HEK293 (cell line): ENCODE results near the gene TNFSF13.

Source experiments
- BCL11B ChIP-seq: fragments of 450-650 bp; formaldehyde crosslinking; IDR thresholded peaks from 2 replicates; pipeline ENCODE4 v1.5.1; 2016; ENCODE audit warnings: low read depth, missing biosample characterization, missing genetic modification characterization
- EGR2 ChIP-seq: fragments of 450-650 bp; formaldehyde crosslinking; IDR thresholded peaks from 2 replicates; pipeline ENCODE4 v1.5.1; 2016; ENCODE audit warnings: low read depth, missing biosample characterization, missing genetic modification characterization
- INSM2 ChIP-seq: fragments of 450-650 bp; formaldehyde crosslinking; IDR thresholded peaks from 2 replicates; pipeline ENCODE4 v1.5.1; 2016; ENCODE audit warnings: missing biosample characterization, missing genetic modification characterization
- KLF9 ChIP-seq: fragments of 450-650 bp; formaldehyde crosslinking; IDR thresholded peaks from 2 replicates; pipeline ENCODE4 v1.5.1; 2016; ENCODE audit warnings: missing biosample characterization, missing genetic modification characterization, low read depth
- OVOL3 ChIP-seq: fragments of 450-650 bp; formaldehyde crosslinking; IDR thresholded peaks from 2 replicates; pipeline ENCODE4 v1.5.1; 2016; ENCODE audit warnings: missing biosample characterization, missing genetic modification characterization
- SCRT2 ChIP-seq: fragments of 450-650 bp; formaldehyde crosslinking; IDR thresholded peaks from 2 replicates; pipeline ENCODE4 v1.5.1; 2016; ENCODE audit warnings: missing biosample characterization, missing genetic modification characterization
- YY2 ChIP-seq: fragments of 450-650 bp; formaldehyde crosslinking; IDR thresholded peaks from 2 replicates; pipeline ENCODE4 v1.5.1; 2016; ENCODE audit warnings: missing biosample characterization, missing genetic modification characterization
- ZBTB17 ChIP-seq: fragments of 450-650 bp; formaldehyde crosslinking; IDR thresholded peaks from 2 replicates; pipeline ENCODE4 v1.5.1; 2016; ENCODE audit warnings: missing biosample characterization, missing genetic modification characterization
- ZFP37 ChIP-seq: fragments of 450-650 bp; formaldehyde crosslinking; IDR thresholded peaks from 2 replicates; pipeline ENCODE4 v1.5.1; 2016; ENCODE audit warnings: missing biosample characterization, missing genetic modification characterization
- ZFP41 ChIP-seq: fragments of 450-650 bp; formaldehyde crosslinking; IDR thresholded peaks from 2 replicates; pipeline ENCODE4 v1.5.1; 2016; ENCODE audit warnings: missing biosample characterization, missing genetic modification characterization, borderline replicate concordance
- ZNF121 ChIP-seq: fragments of 450-650 bp; formaldehyde crosslinking; IDR thresholded peaks from 2 replicates; pipeline ENCODE4 v1.5.1; 2016; ENCODE audit warnings: missing biosample characterization, missing genetic modification characterization
- ZNF24 ChIP-seq: fragments of 450-650 bp; formaldehyde crosslinking; IDR thresholded peaks from 2 replicates; pipeline ENCODE4 v1.5.1; 2016; ENCODE audit warnings: missing biosample characterization, missing genetic modification characterization
- ZNF530 ChIP-seq: fragments of 450-650 bp; formaldehyde crosslinking; IDR thresholded peaks from 2 replicates; pipeline ENCODE4 v1.5.1; 2016; ENCODE audit warnings: low read depth, missing biosample characterization, missing genetic modification characterization
- ZNF585B ChIP-seq: fragments of 450-650 bp; formaldehyde crosslinking; IDR thresholded peaks from 2 replicates; pipeline ENCODE4 v1.5.1; 2016; ENCODE audit warnings: missing biosample characterization, missing genetic modification characterization
- ZNF768 ChIP-seq: fragments of 450-650 bp; formaldehyde crosslinking; IDR thresholded peaks from 2 replicates; pipeline ENCODE4 v1.5.1; 2018; ENCODE audit warnings: missing biosample characterization, mild to moderate bottlenecking, missing genetic modification characterization
- ZNF843 ChIP-seq: fragments of 450-650 bp; formaldehyde crosslinking; IDR thresholded peaks from 2 replicates; pipeline ENCODE4 v1.5.1; 2016; ENCODE audit warnings: missing biosample characterization, missing genetic modification characterization
- ZSCAN5A ChIP-seq: fragments of 450-650 bp; formaldehyde crosslinking; IDR thresholded peaks from 2 replicates; pipeline ENCODE4 v1.5.1; 2016; ENCODE audit warnings: missing biosample characterization, missing genetic modification characterization
- TF ChIP-seq, protein P1 (sequence below): fragments of 450-650 bp; formaldehyde crosslinking; IDR thresholded peaks from 2 replicates; pipeline ENCODE4 v1.5.1; 2017; ENCODE audit warnings: missing biosample characterization, missing genetic modification characterization
- TF ChIP-seq, protein P2 (sequence below): fragments of 450-650 bp; formaldehyde crosslinking; IDR thresholded peaks from 2 replicates; pipeline ENCODE4 v1.5.1; 2017; ENCODE audit warnings: missing biosample characterization, mild to moderate bottlenecking, missing genetic modification characterization, moderate library complexity
- TF ChIP-seq, protein P3 (sequence below): fragments of 450-650 bp; formaldehyde crosslinking; IDR thresholded peaks from 2 replicates; pipeline ENCODE4 v1.5.1; 2016; ENCODE audit warnings: missing biosample characterization, missing genetic modification characterization
- TF ChIP-seq, protein P4 (sequence below): fragments of 450-650 bp; formaldehyde crosslinking; IDR thresholded peaks from 2 replicates; pipeline ENCODE4 v1.5.1; 2016; ENCODE audit warnings: missing biosample characterization, missing genetic modification characterization

TNFSF13 gene

DNA sequence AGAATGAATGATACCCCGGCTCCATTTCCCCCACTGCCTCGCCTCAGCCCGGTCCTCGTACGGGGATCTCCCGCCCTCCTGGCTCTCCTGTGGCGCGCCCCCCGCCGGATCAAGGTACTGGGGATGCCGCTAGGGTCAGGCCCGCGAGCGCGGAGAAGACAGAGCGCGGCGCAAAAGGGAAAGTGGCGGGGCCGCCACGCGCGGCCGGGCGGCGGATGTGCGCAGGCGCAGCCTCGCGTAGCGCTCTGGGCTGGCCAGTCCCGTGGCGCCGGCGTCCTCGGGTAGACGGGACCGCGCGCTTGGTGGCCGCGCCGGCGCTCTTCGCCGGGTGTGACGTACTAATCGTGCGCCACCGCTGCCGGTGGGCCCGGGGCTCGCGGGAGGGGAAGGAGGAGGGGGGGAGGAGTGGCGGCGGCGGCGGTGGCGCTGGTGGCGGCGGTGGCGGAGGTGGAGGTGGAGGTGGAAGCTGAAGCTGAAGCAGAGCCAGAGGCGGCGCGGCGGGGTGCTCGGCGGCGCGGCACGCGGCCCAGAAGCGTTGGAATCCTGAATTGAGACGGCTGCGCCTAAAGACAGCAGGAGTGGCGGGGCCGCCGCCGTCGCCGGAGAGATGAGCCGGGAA, 3.1 kb downstream of the TNFSF13 start, which contains the start of gene SENP3 (continued):
- TF ChIP-seq, protein P1, sequence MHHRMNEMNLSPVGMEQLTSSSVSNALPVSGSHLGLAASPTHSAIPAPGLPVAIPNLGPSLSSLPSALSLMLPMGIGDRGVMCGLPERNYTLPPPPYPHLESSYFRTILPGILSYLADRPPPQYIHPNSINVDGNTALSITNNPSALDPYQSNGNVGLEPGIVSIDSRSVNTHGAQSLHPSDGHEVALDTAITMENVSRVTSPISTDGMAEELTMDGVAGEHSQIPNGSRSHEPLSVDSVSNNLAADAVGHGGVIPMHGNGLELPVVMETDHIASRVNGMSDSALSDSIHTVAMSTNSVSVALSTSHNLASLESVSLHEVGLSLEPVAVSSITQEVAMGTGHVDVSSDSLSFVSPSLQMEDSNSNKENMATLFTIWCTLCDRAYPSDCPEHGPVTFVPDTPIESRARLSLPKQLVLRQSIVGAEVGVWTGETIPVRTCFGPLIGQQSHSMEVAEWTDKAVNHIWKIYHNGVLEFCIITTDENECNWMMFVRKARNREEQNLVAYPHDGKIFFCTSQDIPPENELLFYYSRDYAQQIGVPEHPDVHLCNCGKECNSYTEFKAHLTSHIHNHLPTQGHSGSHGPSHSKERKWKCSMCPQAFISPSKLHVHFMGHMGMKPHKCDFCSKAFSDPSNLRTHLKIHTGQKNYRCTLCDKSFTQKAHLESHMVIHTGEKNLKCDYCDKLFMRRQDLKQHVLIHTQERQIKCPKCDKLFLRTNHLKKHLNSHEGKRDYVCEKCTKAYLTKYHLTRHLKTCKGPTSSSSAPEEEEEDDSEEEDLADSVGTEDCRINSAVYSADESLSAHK (tag by site-specific recombination), result no peak; the same call in 1 of the 2 replicates
- TF ChIP-seq, protein P2, sequence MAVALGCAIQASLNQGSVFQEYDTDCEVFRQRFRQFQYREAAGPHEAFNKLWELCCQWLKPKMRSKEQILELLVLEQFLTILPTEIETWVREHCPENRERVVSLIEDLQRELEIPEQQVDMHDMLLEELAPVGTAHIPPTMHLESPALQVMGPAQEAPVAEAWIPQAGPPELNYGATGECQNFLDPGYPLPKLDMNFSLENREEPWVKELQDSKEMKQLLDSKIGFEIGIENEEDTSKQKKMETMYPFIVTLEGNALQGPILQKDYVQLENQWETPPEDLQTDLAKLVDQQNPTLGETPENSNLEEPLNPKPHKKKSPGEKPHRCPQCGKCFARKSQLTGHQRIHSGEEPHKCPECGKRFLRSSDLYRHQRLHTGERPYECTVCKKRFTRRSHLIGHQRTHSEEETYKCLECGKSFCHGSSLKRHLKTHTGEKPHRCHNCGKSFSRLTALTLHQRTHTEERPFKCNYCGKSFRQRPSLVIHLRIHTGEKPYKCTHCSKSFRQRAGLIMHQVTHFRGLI (tag by site-specific recombination), result no peak
- no peak for TF ChIP-seq BCL11B (tag by site-specific recombination)
- no peak for TF ChIP-seq ZNF24 (tag by site-specific recombination)
- no peak for TF ChIP-seq OVOL3 (tag by site-specific recombination)
- peak; percentile 67 for TF ChIP-seq EGR2 (tag by site-specific recombination)
- no peak for TF ChIP-seq ZNF530
- TF ChIP-seq, protein P3, sequence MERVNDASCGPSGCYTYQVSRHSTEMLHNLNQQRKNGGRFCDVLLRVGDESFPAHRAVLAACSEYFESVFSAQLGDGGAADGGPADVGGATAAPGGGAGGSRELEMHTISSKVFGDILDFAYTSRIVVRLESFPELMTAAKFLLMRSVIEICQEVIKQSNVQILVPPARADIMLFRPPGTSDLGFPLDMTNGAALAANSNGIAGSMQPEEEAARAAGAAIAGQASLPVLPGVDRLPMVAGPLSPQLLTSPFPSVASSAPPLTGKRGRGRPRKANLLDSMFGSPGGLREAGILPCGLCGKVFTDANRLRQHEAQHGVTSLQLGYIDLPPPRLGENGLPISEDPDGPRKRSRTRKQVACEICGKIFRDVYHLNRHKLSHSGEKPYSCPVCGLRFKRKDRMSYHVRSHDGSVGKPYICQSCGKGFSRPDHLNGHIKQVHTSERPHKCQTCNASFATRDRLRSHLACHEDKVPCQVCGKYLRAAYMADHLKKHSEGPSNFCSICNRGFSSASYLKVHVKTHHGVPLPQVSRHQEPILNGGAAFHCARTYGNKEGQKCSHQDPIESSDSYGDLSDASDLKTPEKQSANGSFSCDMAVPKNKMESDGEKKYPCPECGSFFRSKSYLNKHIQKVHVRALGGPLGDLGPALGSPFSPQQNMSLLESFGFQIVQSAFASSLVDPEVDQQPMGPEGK (tag by site-specific recombination), result peak; percentile 80
- TF ChIP-seq ZNF121, result no peak
- no peak; the same call in 1 of the 2 replicates for TF ChIP-seq ZBTB17 (tag by site-specific recombination)
- peak; percentile 55 for TF ChIP-seq YY2 (tag by site-specific recombination)
- TF ChIP-seq ZNF768, result no peak
- no peak for TF ChIP-seq ZNF843
- TF ChIP-seq ZFP37 (tag by site-specific recombination), result no peak
- no peak for TF ChIP-seq ZFP41
- no peak for TF ChIP-seq SCRT2 (tag by site-specific recombination)
- no peak for TF ChIP-seq ZNF585B
- TF ChIP-seq, protein P4, sequence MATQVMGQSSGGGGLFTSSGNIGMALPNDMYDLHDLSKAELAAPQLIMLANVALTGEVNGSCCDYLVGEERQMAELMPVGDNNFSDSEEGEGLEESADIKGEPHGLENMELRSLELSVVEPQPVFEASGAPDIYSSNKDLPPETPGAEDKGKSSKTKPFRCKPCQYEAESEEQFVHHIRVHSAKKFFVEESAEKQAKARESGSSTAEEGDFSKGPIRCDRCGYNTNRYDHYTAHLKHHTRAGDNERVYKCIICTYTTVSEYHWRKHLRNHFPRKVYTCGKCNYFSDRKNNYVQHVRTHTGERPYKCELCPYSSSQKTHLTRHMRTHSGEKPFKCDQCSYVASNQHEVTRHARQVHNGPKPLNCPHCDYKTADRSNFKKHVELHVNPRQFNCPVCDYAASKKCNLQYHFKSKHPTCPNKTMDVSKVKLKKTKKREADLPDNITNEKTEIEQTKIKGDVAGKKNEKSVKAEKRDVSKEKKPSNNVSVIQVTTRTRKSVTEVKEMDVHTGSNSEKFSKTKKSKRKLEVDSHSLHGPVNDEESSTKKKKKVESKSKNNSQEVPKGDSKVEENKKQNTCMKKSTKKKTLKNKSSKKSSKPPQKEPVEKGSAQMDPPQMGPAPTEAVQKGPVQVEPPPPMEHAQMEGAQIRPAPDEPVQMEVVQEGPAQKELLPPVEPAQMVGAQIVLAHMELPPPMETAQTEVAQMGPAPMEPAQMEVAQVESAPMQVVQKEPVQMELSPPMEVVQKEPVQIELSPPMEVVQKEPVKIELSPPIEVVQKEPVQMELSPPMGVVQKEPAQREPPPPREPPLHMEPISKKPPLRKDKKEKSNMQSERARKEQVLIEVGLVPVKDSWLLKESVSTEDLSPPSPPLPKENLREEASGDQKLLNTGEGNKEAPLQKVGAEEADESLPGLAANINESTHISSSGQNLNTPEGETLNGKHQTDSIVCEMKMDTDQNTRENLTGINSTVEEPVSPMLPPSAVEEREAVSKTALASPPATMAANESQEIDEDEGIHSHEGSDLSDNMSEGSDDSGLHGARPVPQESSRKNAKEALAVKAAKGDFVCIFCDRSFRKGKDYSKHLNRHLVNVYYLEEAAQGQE, result no peak
- peak; percentile 23; the same call in 1 of the 2 replicates for TF ChIP-seq INSM2
- no peak for TF ChIP-seq ZSCAN5A (tag by site-specific recombination)
- TF ChIP-seq KLF9 (tag by site-specific recombination), result no peak
